ENCODE measurements around the gene TM9SF4. TPM values are rescaled to one million over a fixed set of nuclear protein-coding genes. Genes with fewer than 3 reads are reported as not detected.
A peak's percentile ranks its signal among the peaks of the same experiment; 100 is the strongest.

TM9SF4 gene
- polyA plus RNA-seq, 3 donors, result 49.7 to 78.5 (median 78.3) TPM

- Histone ChIP-seq H3K4me3 (replicated peaks in 1 of 3; ENCODE audit: low read depth in 2 of 3, low read length in 3 of 3) (no peak overlapping the region), H2AFZ (ENCODE audit: insufficient read depth, low read depth, low read length, poor library complexity, severe bottlenecking) (no peak overlapping the region), H3K79me2 (ENCODE audit: insufficient read depth, low read length) (peaks cover 83% of the 10 kb centered on the region), H4K20me1 (ENCODE audit: insufficient read depth, low read length) (peaks cover 99% of the 10 kb centered on the region), H3K9ac (ENCODE audit: insufficient read depth, low read length, poor library complexity, severe bottlenecking) (no peak overlapping the region), H3K27me3 (ENCODE audit: control insufficient read depth in 2 of 2, insufficient read depth in 2 of 2, low read length in 2 of 2) (no peaks in the 10 kb centered on the region), H3K27ac (ENCODE audit: low read depth in 1 of 2, low read length in 2 of 2) (peak overlapping the region in 1 of 2 donors; percentile 48), H3K36me3 (replicated peaks in 1 of 2; ENCODE audit: control insufficient read depth in 1 of 2, insufficient read depth in 2 of 2, low read length in 2 of 2) (peaks cover 36 to 85% of the 10 kb centered on the region in 2 donors), H3K9me3 (replicated peaks in 1 of 2; ENCODE audit: control insufficient read depth in 1 of 2, insufficient read depth in 1 of 2, low read length in 2 of 2) (no peaks in the 10 kb centered on the region), H3K4me2 (replicated peaks; ENCODE audit: extremely low read depth, low read length, poor library complexity, severe bottlenecking) (no peak overlapping the region), H3K4me1 (ENCODE audit: control insufficient read depth in 1 of 2, insufficient read depth in 2 of 2, low read length in 2 of 2) (no peaks in the 10 kb centered on the region)
- intact Hi-C loops (cut with micrococcal nuclease), result no loop called here
- Mint-ChIP-seq H3K4me1 (peaks cover 17% of the 10 kb centered on the region), H3K27ac (no peak overlapping the region), H3K9me3 (no peaks in the 10 kb centered on the region), H3K4me3 (no peak overlapping the region), H3K27me3 (ENCODE audit: low read depth in 3 of 3) (no peaks in the 10 kb centered on the region), H3K36me3 (peaks cover 53 to 68% of the 10 kb centered on the region in 2 donors)
- 64% methylated on average over 2 of the region's 2 CpGs for WGBS (ENCODE audit: insufficient coverage)
- TF ChIP-seq CTCF (IDR thresholded peaks at IDR 0.05), result no peak
- no peak for DNase-seq
These were observed 21.5 kb downstream of the TM9SF4 start for GRCh38 chr20:32130965-32131364.

GRCh38 chr20:32132911-32133549 is 23.5 kb downstream of the TM9SF4 start:
- peaks cover 61 to 82% of the 10 kb centered on the region in 2 donors for H3K36me3 Mint-ChIP-seq
- peaks cover 52 to 92% of the 10 kb centered on the region in 2 donors for H3K36me3 ChIP-seq (replicated peaks in 1 of 2; ENCODE audit: control insufficient read depth in 1 of 2, insufficient read depth in 2 of 2, low read length in 2 of 2)
- no peak overlapping the region for H3K4me3 ChIP-seq (replicated peaks in 1 of 3; ENCODE audit: low read depth in 2 of 3, low read length in 3 of 3)

More at GRCh38 chr20:32132911-32133549, 23.5 kb downstream of the TM9SF4 start:
- H3K27me3 Mint-ChIP-seq (ENCODE audit: low read depth in 3 of 3), result no peaks in the 10 kb centered on the region
- H3K27ac Mint-ChIP-seq, result peak overlapping the region in 4 of 7 donors; percentile 15 to 80 (median 28)
- H3K4me3 Mint-ChIP-seq, result no peak overlapping the region
- Histone ChIP-seq H3K4me1 (ENCODE audit: control insufficient read depth in 1 of 2, insufficient read depth in 2 of 2, low read length in 2 of 2) (no peaks in the 10 kb centered on the region), H3K27me3 (ENCODE audit: control insufficient read depth in 2 of 2, insufficient read depth in 2 of 2, low read length in 2 of 2) (no peaks in the 10 kb centered on the region), H3K79me2 (ENCODE audit: insufficient read depth, low read length) (peaks cover 71% of the 10 kb centered on the region), H3K9me3 (replicated peaks in 1 of 2; ENCODE audit: control insufficient read depth in 1 of 2, insufficient read depth in 1 of 2, low read length in 2 of 2) (no peaks in the 10 kb centered on the region), H3K4me2 (replicated peaks; ENCODE audit: extremely low read depth, low read length, poor library complexity, severe bottlenecking) (no peak overlapping the region), H2AFZ (ENCODE audit: insufficient read depth, low read depth, low read length, poor library complexity, severe bottlenecking) (no peak overlapping the region), H3K27ac (ENCODE audit: low read depth in 1 of 2, low read length in 2 of 2) (peak overlapping the region in 1 of 2 donors; percentile 56), H4K20me1 (ENCODE audit: insufficient read depth, low read length) (peaks cover 99% of the 10 kb centered on the region), H3K9ac (ENCODE audit: insufficient read depth, low read length, poor library complexity, severe bottlenecking) (no peak overlapping the region)
- no peak for TF ChIP-seq CTCF (IDR thresholded peaks at IDR 0.05)
- 100% methylated on average over 6 of the region's 10 CpGs for WGBS (ENCODE audit: insufficient coverage)
- no peak for DNase-seq
- H3K4me1 Mint-ChIP-seq, result peaks cover 14% of the 10 kb centered on the region
- intact Hi-C loops (cut with micrococcal nuclease), result no loop called here
- peaks cover 0 to 2% (median 0%) of the 10 kb centered on the region in 7 donors for H3K9me3 Mint-ChIP-seq
